Epithelial cell of umbilical artery (primary cell): ENCODE data around the gene ZEB2. TPM values are rescaled to one million over a fixed set of nuclear protein-coding genes. Genes with fewer than 3 reads are reported as not detected.

Source experiments
- total RNA-seq: library from RNA; depleted of rRNA; stranded (reverse); fragments of >200 nt; gene quantifications from 2 replicates; pipeline ENCODE4 v1.2.3, GENCODE V29; 2014

ZEB2 gene
- total RNA-seq, result 12.7 and 32.2 TPM in 2 replicates

DNA sequence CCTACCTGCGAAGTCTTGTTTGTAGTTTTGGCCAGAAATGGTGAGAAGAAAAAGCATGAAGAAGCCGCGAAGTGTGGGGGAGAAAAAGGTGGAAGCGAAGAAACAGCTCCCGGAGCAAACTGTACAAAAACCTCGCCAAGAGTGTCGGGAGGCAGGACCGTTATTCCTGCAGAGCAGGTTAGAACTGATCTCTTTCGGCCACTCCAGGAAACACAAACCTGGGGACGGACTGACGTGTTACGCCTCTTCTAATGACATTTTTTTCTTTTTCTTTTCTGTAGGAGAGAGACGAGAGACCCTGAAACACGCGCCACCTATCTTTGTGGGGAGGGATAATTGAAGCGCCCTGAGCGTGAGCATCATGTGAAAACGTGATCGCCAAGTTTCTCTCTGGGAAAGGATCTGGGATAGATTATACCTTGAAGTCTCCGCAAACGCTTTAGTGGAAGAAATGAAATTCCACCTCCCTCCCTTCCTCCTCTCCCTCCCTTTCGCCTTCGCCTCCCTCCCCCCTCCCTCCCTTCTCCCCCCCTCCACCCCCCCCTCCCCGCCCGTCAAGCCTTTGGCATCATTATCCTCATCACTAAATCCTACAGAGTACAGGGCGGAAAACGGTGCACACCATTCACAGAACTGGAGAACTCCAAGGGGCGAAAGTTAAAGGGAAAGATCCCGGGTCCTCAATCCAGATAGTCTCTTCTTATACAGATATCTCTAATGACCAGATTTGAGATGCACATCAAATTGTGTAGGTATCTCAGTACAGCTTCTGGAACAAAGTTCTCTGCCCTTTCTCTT lies at the start of gene ZEB2:
TSS of gene ZEB2 (minus strand) at position 186 of the 798 bp plus-strand sequence. CDS start 2,769 bp downstream, outside the sequence.

